GM18873 (cell line): ENCODE results near the gene DIS3L2.

Source experiments
- ATAC-seq: cut with Tn5 transposase; IDR thresholded peaks from one replicate; pipeline ENCODE4 v1.9.1; 2021; ENCODE audit warnings: mild to moderate bottlenecking, moderate library complexity, moderate number of reproducible peaks; ENCODE audit not compliant: unreplicated experiment, low FRiP score

Gene DIS3L2

GRCh38 chr2:232282508-232283055 is 321.1 kb downstream of the DIS3L2 start:
- ATAC-seq = no peak

- no peak for ATAC-seq
These were observed 324.7 kb downstream of the DIS3L2 start for GRCh38 chr2:232286001-232286868.

- ATAC-seq = no peak
These were observed 325.8 kb downstream of the DIS3L2 start for GRCh38 chr2:232287316-232287715.

GRCh38 chr2:232288489-232289030 is 327.0 kb downstream of the DIS3L2 start:
- ATAC-seq = no peak

GRCh38 chr2:232290668-232291067 is 329.2 kb downstream of the DIS3L2 start:
- ATAC-seq = no peak

GRCh38 chr2:232291343-232291742 is 329.8 kb downstream of the DIS3L2 start:
- no peak for ATAC-seq

GRCh38 chr2:232292395-232293154 is 331.1 kb downstream of the DIS3L2 start:
- ATAC-seq = no peak

- ATAC-seq = no peak
These were observed 331.7 kb downstream of the DIS3L2 start for GRCh38 chr2:232293191-232293590.

- ATAC-seq = no peak
These were observed 334.5 kb downstream of the DIS3L2 start for GRCh38 chr2:232295971-232296370.

GRCh38 chr2:232296776-232297525 is 335.4 kb downstream of the DIS3L2 start:
- ATAC-seq = no peak

- ATAC-seq = no peak
These were observed 337.6 kb downstream of the DIS3L2 start for GRCh38 chr2:232299084-232299483.

- no peak for ATAC-seq
These were observed 338.6 kb downstream of the DIS3L2 start for GRCh38 chr2:232299927-232300674.

GRCh38 chr2:232300894-232301387 is 339.4 kb downstream of the DIS3L2 start:
- no peak for ATAC-seq

GRCh38 chr2:232304236-232304635 is 342.7 kb downstream of the DIS3L2 start:
- no peak for ATAC-seq

GRCh38 chr2:232306741-232307305 is 345.3 kb downstream of the DIS3L2 start:
- ATAC-seq = no peak

GRCh38 chr2:232307854-232308253 is 346.3 kb downstream of the DIS3L2 start:
- ATAC-seq = no peak

- no peak for ATAC-seq
These were observed 347.5 kb downstream of the DIS3L2 start for GRCh38 chr2:232308986-232309385.

GRCh38 chr2:232309592-232309991 is 348.1 kb downstream of the DIS3L2 start:
- no peak for ATAC-seq

GRCh38 chr2:232310121-232310520 is 348.6 kb downstream of the DIS3L2 start:
- ATAC-seq = no peak
